HepG2 (cell line): ENCODE results near the gene CFH.

Source experiments
- EZH2 ChIP-seq: conservative IDR thresholded peaks from 2 replicates; pipeline ENCODE4 v1.6.1; 2012; ENCODE audit warnings: mild to moderate bottlenecking, low read depth, low read length, moderate library complexity
- GABPA ChIP-seq, 2 experiments: IDR thresholded peaks; 2 replicates each; pipeline ENCODE4 v1.6.1; 2011 to 2016; ENCODE audit warnings: low read depth in 2 of 2, low read length in 1 of 2, missing biosample characterization in 1 of 2, missing genetic modification characterization in 1 of 2
- HNRNPL ChIP-seq: fragments of 200-400 bp; formaldehyde crosslinking; IDR thresholded peaks from 2 replicates; pipeline ENCODE4 v1.6.1; 2017; ENCODE audit warnings: mild to moderate bottlenecking, low read depth, low read length
- SMAD3 ChIP-seq: sonication (generic); formaldehyde crosslinking; IDR thresholded peaks from 2 replicates; pipeline ENCODE4 v1.4.0; 2020; ENCODE audit warnings: missing genetic modification reagents
- UBTF ChIP-seq: sonication (generic); formaldehyde crosslinking; IDR thresholded peaks from 2 replicates; pipeline ENCODE4 v1.4.0; 2020; ENCODE audit warnings: mild to moderate bottlenecking, missing genetic modification reagents
- ZBTB43 ChIP-seq: sonication (generic); formaldehyde crosslinking; conservative IDR thresholded peaks from 2 replicates; pipeline ENCODE4 v1.4.0; 2020; ENCODE audit warnings: missing genetic modification reagents
- ZNF484 ChIP-seq: sonication (generic); formaldehyde crosslinking; IDR thresholded peaks from 2 replicates; pipeline ENCODE4 v1.5.1; 2020; ENCODE audit warnings: mild to moderate bottlenecking, low read depth, missing genetic modification reagents, borderline replicate concordance
- ZSCAN5A ChIP-seq: sonication (generic); formaldehyde crosslinking; IDR thresholded peaks from 2 replicates; pipeline ENCODE4 v1.8.0; 2022; ENCODE audit warnings: mild to moderate bottlenecking, missing genetic modification reagents, borderline replicate concordance

- TF ChIP-seq UBTF (CRISPR knock-in tag) = no peak
- TF ChIP-seq EZH2 = no peak
- TF ChIP-seq HNRNPL = no peak
- no peak for TF ChIP-seq ZSCAN5A
- TF ChIP-seq ZBTB43 (CRISPR knock-in tag) = no peak
- no peak for TF ChIP-seq SMAD3 (CRISPR knock-in tag)
- TF ChIP-seq ZNF484 = no peak
- TF ChIP-seq GABPA (IDR thresholded peaks at IDR 0.05; ENCODE audit: low read depth, low read length) = no peak
- no peak for TF ChIP-seq GABPA (CRISPR knock-in tag; IDR thresholded peaks at IDR 0.05; ENCODE audit: low read depth)
These were observed 1.9 kb upstream of the CFH start for GRCh38 chr1:196649990-196650389.
